K562 (cell line): ENCODE data around the gene CERS6. TPM values are rescaled to one million over a fixed set of nuclear protein-coding genes. Genes with fewer than 3 reads are reported as not detected.

Experiments
- ATAC-seq: fragments of 200-7000 bp; cut with Tn5 transposase; 3 replicates; pipeline ENCODE4 v1.9.1; 2020; ENCODE audit warnings: moderate library complexity
- BruUV-seq: library from RNA; stranded (reverse); fragments of 400-500 nt; replicated peaks from 2 replicates; lab custom pipeline; 2021; lab: Mats Ljungman, UMichigan
- CTCF ChIA-PET: fragments of 300-600 bp; formaldehyde crosslinking; extraction: SDS; loops from one replicate; lab custom pipeline; 2021; ENCODE audit warnings: low intra/inter-chr PET ratio; lab: Yijun Ruan, JAX
- POLR2A ChIA-PET: fragments of 300-600, 350-650 bp; sonication (Branson Sonifier 250); formaldehyde crosslinking; extraction: SDS; loops from one replicate; lab custom pipeline; 2021; ENCODE audit warnings: antibody characterized with exemption, inconsistent platforms; lab: Yijun Ruan, JAX
- DNase-seq, 4 experiments: peaks; one replicate each; pipeline versions ENCODE4 v3.0.0 to v3.0.0-alpha.2; 2011 to 2018; ENCODE audit warnings: low spot score in 3 of 4, mixed read lengths in 3 of 4; ENCODE audit errors: extremely low read depth in 1 of 4
- FAIRE-seq: peaks from 2 replicates; lab custom pipeline; 2011; peaks lifted over from hg19 to GRCh38; lab: Jason Lieb, UNC
- H2AFZ ChIP-seq: 2 replicates; pipeline ENCODE4 v1.6.0; 2011; ENCODE audit warnings: low read depth, low read length, control low read depth, inconsistent platforms
- H3K27ac ChIP-seq: fragments of 200-600 bp; 3 replicates; pipeline ENCODE4 v1.8.0; 2011; ENCODE audit warnings: low read depth, mild to moderate bottlenecking, control low read depth, inconsistent platforms, low read length, moderate library complexity, mixed read lengths; ENCODE audit errors: extremely low read depth
- H3K27me3 ChIP-seq, 2 experiments: fragments of 300-600 bp in 1 of 2; 2 replicates in 1 of 2; 3 replicates in 1 of 2; pipeline versions ENCODE4 v1.6.0 to v1.8.0; 2011; ENCODE audit warnings: inconsistent platforms in 2 of 2, low read length in 2 of 2, mild to moderate bottlenecking in 1 of 2, mixed read lengths in 1 of 2, moderate library complexity in 1 of 2; ENCODE audit not compliant: control insufficient read depth in 2 of 2, insufficient read depth in 2 of 2
- H3K36me3 ChIP-seq: fragments of 300-600 bp; 3 replicates; pipeline ENCODE4 v1.8.0; 2011; ENCODE audit warnings: mild to moderate bottlenecking, low read length, inconsistent platforms; ENCODE audit not compliant: control insufficient read depth, insufficient read depth
- H3K4me1 ChIP-seq, 2 experiments: fragments of 200-600 bp in 1 of 2; replicated peaks in 1 of 2; 2 replicates in 1 of 2; 3 replicates in 1 of 2; pipeline versions ENCODE4 v1.5.1 to v1.8.0; 2011; ENCODE audit warnings: inconsistent platforms in 2 of 2, low read length in 2 of 2, mild to moderate bottlenecking in 1 of 2, mixed read lengths in 1 of 2, moderate library complexity in 1 of 2; ENCODE audit not compliant: control insufficient read depth in 2 of 2, insufficient read depth in 2 of 2
- H3K4me2 ChIP-seq: 2 replicates; pipeline ENCODE4 v1.6.1; 2011; ENCODE audit warnings: low read length, control low read depth, inconsistent platforms, mixed read lengths; ENCODE audit not compliant: insufficient read depth
- H3K4me3 ChIP-seq: fragments of 200-600 bp; sonication (generic), shearing (Covaris generic); 2 replicates; pipeline ENCODE4 v1.5.1; 2016; ENCODE audit warnings: control low read depth, inconsistent platforms
- H3K79me2 ChIP-seq: fragments of 200-600 bp; 3 replicates; pipeline ENCODE4 v1.8.0; 2011; ENCODE audit warnings: low read length, inconsistent platforms; ENCODE audit not compliant: control insufficient read depth, insufficient read depth
- H3K9ac ChIP-seq, 2 experiments: 2 replicates each; pipeline versions ENCODE4 v1.6.0 to v1.6.1; 2011; ENCODE audit warnings: low read depth in 2 of 2, low read length in 2 of 2, control low read depth in 1 of 2, inconsistent platforms in 1 of 2, mild to moderate bottlenecking in 1 of 2, mixed read lengths in 1 of 2; ENCODE audit not compliant: insufficient read depth in 1 of 2
- H3K9me1 ChIP-seq: one replicate; pipeline ENCODE4 v1.6.0; 2011; ENCODE audit warnings: inconsistent platforms, mild to moderate bottlenecking, low read length, moderate library complexity; ENCODE audit not compliant: control insufficient read depth, insufficient read depth
- H3K9me3 ChIP-seq: replicated peaks from 2 replicates; pipeline ENCODE4 v1.5.1; 2011; ENCODE audit warnings: low read depth, low read length, inconsistent platforms; ENCODE audit not compliant: control insufficient read depth, insufficient read depth
- H4K20me1 ChIP-seq: replicated peaks from 2 replicates; pipeline ENCODE4 v1.6.1; 2011; ENCODE audit warnings: low read length, inconsistent platforms, mixed read lengths; ENCODE audit not compliant: control insufficient read depth, insufficient read depth
- ARID3A ChIP-seq: IDR thresholded peaks from 2 replicates; pipeline ENCODE4 v1.6.1; 2012; ENCODE audit warnings: low read depth, low read length, improper control_type of control experiment, borderline replicate concordance
- FOXA3 ChIP-seq, 2 experiments: fragments of 450-650 bp in 1 of 2; sonication (generic) in 1 of 2; formaldehyde crosslinking; IDR thresholded peaks in 1 of 2; conservative IDR thresholded peaks in 1 of 2; 2 replicates each; pipeline versions ENCODE4 v1.4.0 to v1.8.0; 2020 to 2022; ENCODE audit warnings: mild to moderate bottlenecking in 2 of 2, missing genetic modification reagents in 1 of 2
- KAT7 ChIP-seq: sonication (generic); formaldehyde crosslinking; IDR thresholded peaks from 2 replicates; pipeline ENCODE4 v1.8.0; 2022; ENCODE audit warnings: missing genetic modification reagents, mild to moderate bottlenecking, borderline replicate concordance
- RNF2 ChIP-seq: sonication (generic); IDR thresholded peaks from 2 replicates; pipeline ENCODE4 v1.6.1; 2016
- SIRT6 ChIP-seq: IDR thresholded peaks from one replicate; pipeline ENCODE4 v1.6.1; 2012; ENCODE audit warnings: low read depth, mild to moderate bottlenecking, control low read depth, inconsistent platforms, low read length, moderate library complexity
- ZNF395 ChIP-seq: fragments of 200-800 bp; sonication (Bioruptor generic); IDR thresholded peaks from 2 replicates; pipeline ENCODE4 v1.6.1; 2017; ENCODE audit warnings: missing genetic modification characterization, missing compliant biosample characterization
- ZNF561 ChIP-seq: fragments of 450-650 bp; formaldehyde crosslinking; conservative IDR thresholded peaks from 2 replicates; pipeline ENCODE4 v1.4.0; 2020; ENCODE audit warnings: mild to moderate bottlenecking, moderate library complexity
- WGBS: fragments of 100-300 bp; shearing (Covaris generic); methylation state at CpG from one replicate; pipeline ENCODE4 v1.1.6; 2016; ENCODE audit warnings: low coverage, mixed read lengths; ENCODE audit not compliant: insufficient coverage; ENCODE audit errors: missing lambda C conversion rate; 5-methylcytosine and 5-hydroxymethylcytosine counted together
- in situ Hi-C: fragments of 300-500 bp; cut with MboI; formaldehyde crosslinking; loops from 4 replicates; pipeline ENCODE4 v1.15.0; 2018; ENCODE audit warnings: inconsistent platforms, mixed read lengths
- intact Hi-C: fragments of 100-400 bp; cut with micrococcal nuclease; formaldehyde crosslinking; loops from 2 replicates; pipeline ENCODE4 v1.14.2; 2022
- polyA plus RNA-seq, 8 experiments: library from polyadenylated mRNA; depleted of rRNA in 4 of 8; stranded (reverse) in 5 of 8; unstranded in 3 of 8; fragments of >200 nt; fragmentation: Nextera tagmentation in 2 of 8; fragmentation: Illumina TruSeq in 1 of 8; extraction: Ambion mirVana in 2 of 8; extraction: Trizol in 1 of 8; gene quantifications; 2 replicates each; pipeline versions ENCODE4 v1.2.1 to v1.2.3, GENCODE V29; 2011 to 2014; ENCODE audit warnings: inconsistent platforms in 1 of 8, missing spikeins in 1 of 8
- total RNA-seq, 7 experiments: library from RNA; depleted of rRNA in 6 of 7; stranded (reverse); fragments of >200 nt in 6 of 7; fragmentation: Illumina TruSeq in 2 of 7; extraction: Trizol in 2 of 7; gene quantifications; 2 replicates each; pipeline versions ENCODE4 v1.2.1 to v1.2.3, GENCODE V29; 2011 to 2021; ENCODE audit warnings: low replicate concordance in 1 of 7

The CERS6 gene
- total and polyA plus RNA-seq, 9 of the 15 experiments (the other 6 are each of a cell fraction or from before 2014, with no cell fraction given), result 1.6 to 13.6 (median 11.4) TPM

GRCh38 chr2:168457190-168457895 lies 1.3 kb downstream of the CERS6 start:
- H3K9me3 ChIP-seq, result no peaks in the 10 kb centered on the region
- peak overlapping the region; percentile 97 for H2AFZ ChIP-seq
- no peak for ATAC-seq
- peaks cover 52% of the 10 kb centered on the region for H3K79me2 ChIP-seq
- no peaks in the 10 kb centered on the region for H3K9me1 ChIP-seq
- H3K4me2 ChIP-seq, result peak overlapping the region; percentile 89
- in situ Hi-C loops (no loop called here), intact Hi-C loops (loop anchor here (2.0 kb wide), 1 partner anchor 33 kb away; no protein-coding TSS in a partner anchor)
- H3K36me3 ChIP-seq, result no peaks in the 10 kb centered on the region
- H3K27me3 ChIP-seq, result no peaks in the 10 kb centered on the region
- ChIA-PET POLR2A (interaction anchor here (0.6 kb wide), 1 partner anchor 39 kb away, joined by 3 read pairs; no protein-coding TSS in a partner anchor), CTCF (no interaction called here)
- H3K4me1 ChIP-seq, result peaks cover 10 to 19% of the 10 kb centered on the region in 2 experiments; a peak in 3 of 5 replicates
- WGBS, result 2% methylated on average over 17 of the region's 17 CpGs
- DNase-seq, result peak in 1 of 4 experiments; percentile 18
- no peaks in the 10 kb centered on the region for H4K20me1 ChIP-seq
- FAIRE-seq, result peak; percentile 51
- no peak overlapping the region for H3K27ac ChIP-seq
- peak overlapping the region; percentile 73 for H3K4me3 ChIP-seq
- H3K9ac ChIP-seq, result peak overlapping the region; percentile 71 to 95
- TSS peak; percentile 36 for BruUV-seq
- TF ChIP-seq KAT7, result 0 out of 2 replicates have a peak, but pooled peaks have one; percentile 55
- TF ChIP-seq ZNF561 (CRISPR knock-in tag), result no peak
- TF ChIP-seq FOXA3 (CRISPR knock-in tag; conservative IDR thresholded peaks at IDR 0.05 in 1 of 2, IDR thresholded peaks at IDR 0.05 in 1 of 2), result 0 out of 4 replicates have a peak, but pooled peaks of 1 of the 2 experiments have one; percentile 2
- TF ChIP-seq SIRT6, result no peak
- no peak for TF ChIP-seq ARID3A
- peak; percentile 19; the same call in 1 of the 2 replicates for TF ChIP-seq RNF2
- TF ChIP-seq ZNF395 (CRISPR knock-in tag), result 0 out of 2 replicates have a peak, but pooled peaks have one; percentile 12
